Pancreas (tissue), 10 donors: Measurements from ENCODE around the gene SHISA2. TPM values are rescaled to one million over a fixed set of nuclear protein-coding genes. Genes with fewer than 3 reads are reported as not detected.

Source experiments
- ATAC-seq, 4 donors: fragments of 200-7000 bp; cut with Tn5 transposase; one replicate each; pipeline versions ENCODE4 v1.8.0 to v1.9.1; 2020; ENCODE audit warnings: mild to moderate bottlenecking in 4 of 4, moderate library complexity in 4 of 4
- DNase-seq, 6 donors: peaks; one replicate each; pipeline ENCODE4 v3.0.0-alpha.2; 2020
- FAIRE-seq: peaks from 2 replicates; lab custom pipeline; 2012; peaks lifted over from hg19 to GRCh38; lab: Jason Lieb, UNC
- H3K27ac ChIP-seq, 4 donors: fragments of 200-600 bp; sonication (generic); 1 replicate in 3 of 4; 2 replicates in 1 of 4; pipeline versions ENCODE4 v1.5.0 to v1.8.0; 2020
- H3K27me3 ChIP-seq, 4 donors: fragments of 200-600 bp; one replicate each; pipeline ENCODE4 v1.8.0; 2021
- H3K36me3 ChIP-seq, 3 donors: fragments of 200-600 bp; sonication (generic) in 1 of 3; one replicate each; pipeline versions ENCODE4 v1.5.0 to v1.8.0; 2020 to 2021
- H3K4me1 ChIP-seq, 3 donors: fragments of 200-600 bp; one replicate each; pipeline ENCODE4 v1.8.0; 2021
- H3K4me3 ChIP-seq, 4 donors: fragments of 200-600 bp; sonication (generic) in 2 of 4; one replicate each; pipeline versions ENCODE4 v1.5.0 to v1.8.0; 2020 to 2021
- H3K9me3 ChIP-seq, 4 donors: fragments of 200-600 bp; one replicate each; pipeline ENCODE4 v1.8.0; 2021
- CTCF ChIP-seq, 4 donors: fragments of 200-600 bp; sonication (generic) in 3 of 4; IDR thresholded peaks; one replicate each; pipeline versions ENCODE4 v1.5.0 to v1.8.0; 2021; ENCODE audit warnings: antibody characterized with exemption in 4 of 4
- WGBS, 2 donors: extraction: QIAGEN DNeasy Blood & Tissue Kit; methylation state at CpG; one replicate each; pipeline ENCODE4 v1.1.7; 2013; 5-methylcytosine and 5-hydroxymethylcytosine counted together
- intact Hi-C, 3 donors: fragments of 100-400 bp; cut with DNase I; formaldehyde crosslinking; loops; one replicate each; pipeline versions ENCODE4 v1.11.1 to v1.14.2; 2022
- polyA plus RNA-seq, 2 donors: library from polyadenylated mRNA; stranded (reverse); fragments of 200-250 nt; gene quantifications; one replicate each; pipeline ENCODE4 v1.2.3, GENCODE V29; 2013
- total RNA-seq, 6 donors: library from RNA; stranded (reverse); fragmentation: NEBNext Ultra II Directional in 4 of 6; extraction: Animal tissue kit (Norgen Biotek cat#: 25700) in 4 of 6; gene quantifications; one replicate each; pipeline versions ENCODE4 v1.2.1 to v1.2.4, GENCODE V29; 2021 to 2023
- donor health status: healthy with polysubstance abuse.
- donor health status: DM: no; HTN: no; CAD: no; lungs with moderate emphysema.
- donor health status: DM: no; HTN: no; CAD: no.
- donor health status: control.
- donor health status: control.
- donor health status: Bipolar disorder and iron deficiency.
- donor health status: DM: yes; HTN: yes; CAD: no.
- donor health status: DM: no; HTN: no; CAD: no.
- donor health status: DM: no; HTN: no; CAD: no.
- donor health status: DM: yes; HTN: yes; CAD: no.

The SHISA2 gene
- total and polyA plus RNA-seq, 8 donors: 0.23 to 0.98 (median 0.42) TPM

GRCh38 chr13:26054896-26055295 is 3.1 kb upstream of the SHISA2 start:
- DNase-seq: no peak
- Histone ChIP-seq H3K9me3 (no peaks in the 10 kb centered on the region), H3K36me3 (no peaks in the 10 kb centered on the region), H3K4me3 (no peak overlapping the region), H3K27ac (no peak overlapping the region), H3K27me3 (peaks cover 0 to 7% (median 2%) of the 10 kb centered on the region in 4 donors), H3K4me1 (no peaks in the 10 kb centered on the region)
- TF ChIP-seq CTCF (IDR thresholded peaks at IDR 0.05): no peak
- ATAC-seq: no peak
- FAIRE-seq: no peak
- intact Hi-C loops: loop anchor here in 1 of 3 donors (5.0 kb wide), 1 partner anchor 478 kb away; no protein-coding TSS in a partner anchor

- Histone ChIP-seq H3K9me3 (no peaks in the 10 kb centered on the region), H3K36me3 (no peaks in the 10 kb centered on the region), H3K4me1 (no peaks in the 10 kb centered on the region), H3K4me3 (no peak overlapping the region), H3K27me3 (peaks cover 0 to 7% (median 2%) of the 10 kb centered on the region in 4 donors), H3K27ac (no peak overlapping the region)
- intact Hi-C loops: loop anchor here in 1 of 3 donors (5.0 kb wide), 1 partner anchor 476 kb away; no protein-coding TSS in a partner anchor
- FAIRE-seq: no peak
- DNase-seq: no peak
- no peak for TF ChIP-seq CTCF (IDR thresholded peaks at IDR 0.05)
- ATAC-seq: no peak
- 77 to 89% methylated on average over 6 of the region's 6 CpGs for WGBS, 2 donors
These were observed 1.7 kb upstream of the SHISA2 start for GRCh38 chr13:26053418-26053980.

GRCh38 chr13:26052337-26052736 is 521 bp upstream of the SHISA2 start:
- 43 to 56% methylated on average over 10 of the region's 10 CpGs for WGBS, 2 donors
- Histone ChIP-seq H3K4me3 (peak overlapping the region in 3 of 4 donors; percentile 14 to 60 (median 46)), H3K4me1 (no peaks in the 10 kb centered on the region), H3K27ac (no peak overlapping the region), H3K36me3 (no peaks in the 10 kb centered on the region), H3K9me3 (no peaks in the 10 kb centered on the region), H3K27me3 (peaks cover 0 to 7% (median 2%) of the 10 kb centered on the region in 4 donors)
- ATAC-seq (peak in 2 of 4 donors; percentile 24 to 25), DNase-seq (no peak), FAIRE-seq (no peak)
- TF ChIP-seq CTCF (IDR thresholded peaks at IDR 0.05): no peak
- intact Hi-C loops: loop anchor here in 1 of 3 donors (5.0 kb wide), 1 partner anchor 475 kb away; no protein-coding TSS in a partner anchor

DNA sequence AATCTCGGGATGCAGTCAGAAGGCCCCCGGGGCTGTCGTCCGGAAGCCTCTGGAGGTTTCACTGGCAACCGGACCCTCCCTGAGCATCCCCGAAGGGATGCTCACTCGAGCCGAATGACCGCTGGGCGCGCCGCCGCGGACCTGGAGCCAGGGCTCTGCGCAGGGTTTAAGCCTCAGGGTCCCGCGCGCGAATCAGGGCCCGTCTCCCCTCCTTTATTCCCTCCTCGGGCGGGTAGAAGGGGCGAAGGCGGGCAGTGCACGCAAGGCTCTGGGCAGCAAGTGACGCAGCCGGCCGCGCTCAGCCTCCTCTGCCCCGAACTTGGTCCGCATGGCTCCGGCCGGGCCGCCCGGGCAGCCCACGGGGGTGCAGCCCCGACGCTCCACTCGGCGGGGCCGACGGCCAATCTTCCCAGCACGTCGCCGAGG is 572 bp downstream of the SHISA2 start:
- intact Hi-C loops: loop anchor here in 1 of 3 donors (5.0 kb wide), 1 partner anchor 474 kb away; no protein-coding TSS in a partner anchor
- Histone ChIP-seq H3K4me3 (peak overlapping the region; percentile 14 to 60 (median 38)), H3K4me1 (no peaks in the 10 kb centered on the region), H3K36me3 (no peaks in the 10 kb centered on the region), H3K9me3 (no peaks in the 10 kb centered on the region), H3K27ac (no peak overlapping the region), H3K27me3 (peaks cover 0 to 7% (median 2%) of the 10 kb centered on the region in 4 donors)
- FAIRE-seq (no peak), DNase-seq (peak in 3 of 6 donors; percentile 21 to 66 (median 60)), ATAC-seq (peak; percentile 23 to 52 (median 42))
- TF ChIP-seq CTCF (IDR thresholded peaks at IDR 0.05): no peak
- WGBS, 2 donors: 2 to 3% methylated on average over 38 to 45 of the region's 45 CpGs
